Panc1 (cell line): ENCODE results near the gene ARL15.

Experiments used
- CTCF ChIP-seq: fragments of 450-650 bp; IDR thresholded peaks from 2 replicates; pipeline ENCODE4 v1.5.1; 2017; ENCODE audit warnings: mild to moderate bottlenecking
- POLR2AphosphoS5 ChIP-seq: IDR thresholded peaks from 2 replicates; pipeline ENCODE4 v1.6.1; 2012; ENCODE audit warnings: mild to moderate bottlenecking, low read depth, low read length, moderate library complexity

- TF ChIP-seq CTCF = no peak
- no peak for TF ChIP-seq POLR2AphosphoS5
Measured at GRCh38 chr5:54081415-54081814, 229.0 kb downstream of the ARL15 start.
